H1 (cell line): ENCODE measurements around the gene TNFRSF11A. TPM values are rescaled to one million over a fixed set of nuclear protein-coding genes. Genes with fewer than 3 reads are reported as not detected.

Experiments used
- EGR1 ChIP-seq: IDR thresholded peaks from 2 replicates; pipeline ENCODE4 v1.6.1; 2011; ENCODE audit warnings: low read depth, low read length, borderline replicate concordance
- FOSL1 ChIP-seq: IDR thresholded peaks from 2 replicates; pipeline ENCODE4 v1.6.1; 2011; ENCODE audit warnings: mild to moderate bottlenecking, low read depth, low read length, moderate library complexity; ENCODE audit not compliant: insufficient read depth
- polyA plus RNA-seq, 7 experiments: library from polyadenylated mRNA; depleted of rRNA in 3 of 7; stranded (reverse) in 5 of 7; unstranded in 2 of 7; fragments of >200 nt in 5 of 7; fragments of 200-250 nt in 2 of 7; gene quantifications; 1 replicate in 5 of 7; 2 replicates in 1 of 7; 4 replicates in 1 of 7; pipeline versions ENCODE4 v1.2.1 to v1.2.3, GENCODE V29; 2011 to 2013; ENCODE audit warnings: missing spikeins in 2 of 7, mixed read lengths in 2 of 7
- total RNA-seq: library from RNA; stranded (reverse); fragmentation: NEBNext Ultra II Directional; extraction: Animal tissue kit (Norgen Biotek cat#: 25700); gene quantifications from 2 replicates; pipeline ENCODE4 v1.2.1, GENCODE V29; 2021
- TF ChIP-seq, protein P1 (sequence below): IDR thresholded peaks from 2 replicates; pipeline ENCODE4 v1.6.1; 2012; ENCODE audit warnings: inconsistent platforms

Gene TNFRSF11A
- total and polyA plus RNA-seq, 2 of the 8 experiments (the other 6 are each of a cell fraction or from before 2014, with no cell fraction given): 8.7 to 10.6 TPM

DNA sequence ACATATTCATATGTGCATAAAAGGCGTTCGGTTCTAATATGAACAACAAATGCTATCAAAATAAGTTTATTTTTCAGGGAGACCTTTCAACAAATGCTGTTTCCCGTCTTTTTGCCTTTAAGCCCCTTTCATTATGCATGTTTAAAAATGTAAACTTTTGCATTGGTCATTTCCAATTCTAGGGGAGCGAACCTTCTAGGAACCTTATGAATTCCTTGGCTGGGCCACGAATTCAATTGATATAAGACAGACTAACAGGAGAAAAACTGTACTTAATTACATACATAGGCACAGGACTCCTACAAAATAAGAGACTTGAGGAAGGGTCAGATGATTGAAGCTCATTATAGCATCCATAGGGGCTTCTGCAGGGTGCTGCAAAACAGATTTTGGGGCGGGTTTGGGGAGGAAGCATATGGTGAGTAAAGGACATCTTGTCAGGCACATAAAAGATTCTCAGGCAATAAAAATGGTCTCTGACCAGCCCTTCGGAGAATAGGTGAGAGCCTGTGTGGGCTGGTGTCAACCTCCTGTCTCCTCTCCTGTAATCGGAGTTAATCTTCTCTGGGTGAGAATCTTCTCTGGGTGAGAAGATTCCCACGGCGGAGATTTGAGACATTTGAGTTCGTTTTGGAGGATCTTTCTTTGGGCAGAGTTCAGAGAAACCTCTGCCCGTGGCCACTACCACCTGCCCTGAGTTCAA, 1.7 kb downstream of the TNFRSF11A start (continued):
- TF ChIP-seq, protein P1, sequence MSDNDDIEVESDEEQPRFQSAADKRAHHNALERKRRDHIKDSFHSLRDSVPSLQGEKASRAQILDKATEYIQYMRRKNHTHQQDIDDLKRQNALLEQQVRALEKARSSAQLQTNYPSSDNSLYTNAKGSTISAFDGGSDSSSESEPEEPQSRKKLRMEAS: no peak
- TF ChIP-seq FOSL1: no peak
- no peak for TF ChIP-seq EGR1
- TF ChIP-seq, all 59 proteins: peak for 0
